K562 (cell line): Measurements from ENCODE around the gene JPH4. TPM values are rescaled to one million over a fixed set of nuclear protein-coding genes. Genes with fewer than 3 reads are reported as not detected.

ENCODE experiments used
- ERF ChIP-seq: fragments of 450-650 bp; formaldehyde crosslinking; IDR thresholded peaks from 2 replicates; pipeline ENCODE4 v1.4.0; 2020; ENCODE audit warnings: mild to moderate bottlenecking, mixed read lengths
- ESRRA ChIP-seq: fragments of 450-650 bp; IDR thresholded peaks from 2 replicates; pipeline ENCODE4 v1.6.1; 2014; ENCODE audit warnings: low read depth, mild to moderate bottlenecking, moderate library complexity, borderline replicate concordance
- GABPB1 ChIP-seq: sonication (generic); formaldehyde crosslinking; IDR thresholded peaks from 2 replicates; pipeline ENCODE4 v1.8.0; 2022; ENCODE audit warnings: mild to moderate bottlenecking, missing genetic modification reagents
- ILF3 ChIP-seq: fragments of 450-650 bp; IDR thresholded peaks from 2 replicates; pipeline ENCODE4 v1.6.1; 2018; ENCODE audit warnings: antibody characterized with exemption, mild to moderate bottlenecking, moderate library complexity, borderline replicate concordance
- RBBP5 ChIP-seq: fragments of 200-600 bp; sonication (generic); IDR thresholded peaks from 2 replicates; pipeline ENCODE4 v1.6.1; 2012; ENCODE audit warnings: borderline replicate concordance, mild to moderate bottlenecking, low read length, control low read depth, inconsistent platforms; ENCODE audit not compliant: insufficient read depth, poor library complexity, severe bottlenecking
- RFX7 ChIP-seq: fragments of 250-450 bp; sonication (Bioruptor Pico); IDR thresholded peaks from 2 replicates; pipeline ENCODE4 v1.5.1; 2021; ENCODE audit warnings: mild to moderate bottlenecking
- SREBF1 ChIP-seq: fragments of 150-350 bp; IDR thresholded peaks from 2 replicates; pipeline ENCODE4 v1.6.1; 2014; ENCODE audit warnings: antibody characterized with exemption, low read depth, low read length, borderline replicate concordance
- TEAD2 ChIP-seq: fragments of 450-650 bp; IDR thresholded peaks from 2 replicates; pipeline ENCODE4 v1.6.1; 2016; ENCODE audit warnings: missing genetic modification characterization, control low read depth, missing compliant biosample characterization
- U2AF1 ChIP-seq: fragments of 200-400 bp; formaldehyde crosslinking; optimal IDR thresholded peaks from 2 replicates; pipeline ENCODE3; 2017; ENCODE audit warnings: mild to moderate bottlenecking, low read depth, low read length, moderate library complexity
- ZNF561 ChIP-seq: fragments of 450-650 bp; formaldehyde crosslinking; conservative IDR thresholded peaks from 2 replicates; pipeline ENCODE4 v1.4.0; 2020; ENCODE audit warnings: mild to moderate bottlenecking, moderate library complexity
- polyA plus RNA-seq, 8 experiments: library from polyadenylated mRNA; depleted of rRNA in 4 of 8; stranded (reverse) in 5 of 8; unstranded in 3 of 8; fragments of >200 nt; fragmentation: Nextera tagmentation in 2 of 8; fragmentation: Illumina TruSeq in 1 of 8; extraction: Ambion mirVana in 2 of 8; extraction: Trizol in 1 of 8; gene quantifications; 2 replicates each; pipeline versions ENCODE4 v1.2.1 to v1.2.3, GENCODE V29; 2011 to 2014; ENCODE audit warnings: inconsistent platforms in 1 of 8, missing spikeins in 1 of 8
- total RNA-seq, 7 experiments: library from RNA; depleted of rRNA in 6 of 7; stranded (reverse); fragments of >200 nt in 6 of 7; fragmentation: Illumina TruSeq in 2 of 7; extraction: Trizol in 2 of 7; gene quantifications; 2 replicates each; pipeline versions ENCODE4 v1.2.1 to v1.2.3, GENCODE V29; 2011 to 2021; ENCODE audit warnings: low replicate concordance in 1 of 7
- TF ChIP-seq, protein P1 (sequence below): IDR thresholded peaks from 3 replicates; pipeline ENCODE4 v1.6.1; 2011; ENCODE audit warnings: borderline replicate concordance, mild to moderate bottlenecking; ENCODE audit not compliant: insufficient read length, insufficient read depth
- TF ChIP-seq, protein P2 (sequence below): fragments of 250-450 bp; sonication (Bioruptor Pico); IDR thresholded peaks from 2 replicates; pipeline ENCODE4 v1.8.0; 2022; ENCODE audit warnings: inconsistent platforms, mild to moderate bottlenecking, moderate library complexity, borderline replicate concordance
- TF ChIP-seq, protein P3 (sequence below): IDR thresholded peaks from 2 replicates; pipeline ENCODE4 v1.6.1; 2016; ENCODE audit warnings: missing genetic modification characterization, missing compliant biosample characterization

The JPH4 gene
- total and polyA plus RNA-seq, 9 of the 15 experiments (the other 6 are each of a cell fraction or from before 2014, with no cell fraction given), result 0.04 to 0.13 (median 0.06) TPM; not detected in 5

DNA sequence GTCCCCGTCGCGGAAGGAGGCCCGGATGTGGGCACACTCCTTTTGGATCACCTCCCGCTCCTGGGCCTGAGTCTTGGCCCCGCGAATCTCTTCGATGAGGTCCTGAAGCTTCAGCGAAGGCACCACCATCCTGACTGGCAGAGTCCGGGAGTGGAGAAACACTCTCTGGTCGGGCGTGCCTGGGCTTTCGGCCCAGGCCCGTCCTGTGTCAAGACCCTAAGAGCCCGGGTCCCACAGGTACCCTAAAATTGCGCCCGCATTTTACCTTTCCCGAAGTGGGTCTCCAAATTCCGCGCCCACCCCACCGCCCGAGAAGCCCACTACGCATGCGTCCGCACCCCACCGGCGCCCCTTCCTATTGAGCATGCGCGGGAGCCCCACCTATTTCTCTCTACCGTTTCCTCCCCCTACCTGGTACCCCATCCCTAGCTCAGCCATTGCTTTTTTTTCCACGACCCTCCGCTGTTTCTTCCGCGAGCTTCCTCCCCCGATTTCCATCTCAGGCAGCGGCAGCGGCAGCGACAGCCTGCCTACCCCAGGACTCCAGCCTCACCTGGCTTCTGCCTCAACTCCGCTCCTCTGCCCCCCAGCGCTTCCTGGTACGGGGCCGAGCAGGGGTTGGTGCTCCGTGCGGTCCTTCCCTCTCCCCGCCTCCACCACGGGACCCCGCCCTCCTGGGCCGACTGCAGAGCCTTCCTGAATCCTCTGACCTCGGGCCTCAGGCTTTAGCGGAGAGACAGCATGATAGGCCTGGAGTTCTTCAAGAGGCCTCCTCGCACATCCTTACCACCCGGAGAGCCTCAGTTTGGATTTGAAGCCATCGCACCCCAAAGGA lies 11.2 kb downstream of the JPH4 start, which contains the start of gene AP1G2 (continued):
- no peak for TF ChIP-seq U2AF1
- TF ChIP-seq, protein P1, sequence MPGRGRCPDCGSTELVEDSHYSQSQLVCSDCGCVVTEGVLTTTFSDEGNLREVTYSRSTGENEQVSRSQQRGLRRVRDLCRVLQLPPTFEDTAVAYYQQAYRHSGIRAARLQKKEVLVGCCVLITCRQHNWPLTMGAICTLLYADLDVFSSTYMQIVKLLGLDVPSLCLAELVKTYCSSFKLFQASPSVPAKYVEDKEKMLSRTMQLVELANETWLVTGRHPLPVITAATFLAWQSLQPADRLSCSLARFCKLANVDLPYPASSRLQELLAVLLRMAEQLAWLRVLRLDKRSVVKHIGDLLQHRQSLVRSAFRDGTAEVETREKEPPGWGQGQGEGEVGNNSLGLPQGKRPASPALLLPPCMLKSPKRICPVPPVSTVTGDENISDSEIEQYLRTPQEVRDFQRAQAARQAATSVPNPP, result no peak
- TF ChIP-seq ESRRA, result no peak
- TF ChIP-seq TEAD2 (tag), result no peak
- no peak for TF ChIP-seq GABPB1 (CRISPR knock-in tag)
- TF ChIP-seq ZNF561 (CRISPR knock-in tag), result no peak
- TF ChIP-seq RBBP5, result peak; percentile 16
- TF ChIP-seq, protein P2, sequence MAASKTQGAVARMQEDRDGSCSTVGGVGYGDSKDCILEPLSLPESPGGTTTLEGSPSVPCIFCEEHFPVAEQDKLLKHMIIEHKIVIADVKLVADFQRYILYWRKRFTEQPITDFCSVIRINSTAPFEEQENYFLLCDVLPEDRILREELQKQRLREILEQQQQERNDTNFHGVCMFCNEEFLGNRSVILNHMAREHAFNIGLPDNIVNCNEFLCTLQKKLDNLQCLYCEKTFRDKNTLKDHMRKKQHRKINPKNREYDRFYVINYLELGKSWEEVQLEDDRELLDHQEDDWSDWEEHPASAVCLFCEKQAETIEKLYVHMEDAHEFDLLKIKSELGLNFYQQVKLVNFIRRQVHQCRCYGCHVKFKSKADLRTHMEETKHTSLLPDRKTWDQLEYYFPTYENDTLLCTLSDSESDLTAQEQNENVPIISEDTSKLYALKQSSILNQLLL (CRISPR knock-in tag), result no peak
- TF ChIP-seq ERF (CRISPR knock-in tag), result peak; percentile 55; the same call in 1 of the 2 replicates
- TF ChIP-seq ILF3, result no peak
- TF ChIP-seq SREBF1, result no peak
- no peak for TF ChIP-seq RFX7 (CRISPR knock-in tag)
- TF ChIP-seq, protein P3, sequence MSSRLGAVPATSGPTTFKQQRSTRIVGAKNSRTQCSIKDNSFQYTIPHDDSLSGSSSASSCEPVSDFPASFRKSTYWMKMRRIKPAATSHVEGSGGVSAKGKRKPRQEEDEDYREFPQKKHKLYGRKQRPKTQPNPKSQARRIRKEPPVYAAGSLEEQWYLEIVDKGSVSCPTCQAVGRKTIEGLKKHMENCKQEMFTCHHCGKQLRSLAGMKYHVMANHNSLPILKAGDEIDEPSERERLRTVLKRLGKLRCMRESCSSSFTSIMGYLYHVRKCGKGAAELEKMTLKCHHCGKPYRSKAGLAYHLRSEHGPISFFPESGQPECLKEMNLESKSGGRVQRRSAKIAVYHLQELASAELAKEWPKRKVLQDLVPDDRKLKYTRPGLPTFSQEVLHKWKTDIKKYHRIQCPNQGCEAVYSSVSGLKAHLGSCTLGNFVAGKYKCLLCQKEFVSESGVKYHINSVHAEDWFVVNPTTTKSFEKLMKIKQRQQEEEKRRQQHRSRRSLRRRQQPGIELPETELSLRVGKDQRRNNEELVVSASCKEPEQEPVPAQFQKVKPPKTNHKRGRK, result no peak
